Activated CD4-positive, alpha-beta T cell treated with anti-CD3 and anti-CD28 coated beads, Interleukin-2, amount 50 U/mL, for 16 hours (primary cell): ENCODE data around the gene EIF2B1.
"Not testable (repeated sequence)": the region's sequence is repeated elsewhere in the genome, so short reads cannot be mapped to it uniquely, and the experiment has no call there.

ENCODE experiments used
- DNase-seq: peaks from one replicate; pipeline ENCODE4 v3.0.0-alpha.2; 2020

EIF2B1 gene

GRCh38 chr12:123617144-123617543 lies 16.3 kb downstream of the EIF2B1 start:
- DNase-seq, result no peak

DNA sequence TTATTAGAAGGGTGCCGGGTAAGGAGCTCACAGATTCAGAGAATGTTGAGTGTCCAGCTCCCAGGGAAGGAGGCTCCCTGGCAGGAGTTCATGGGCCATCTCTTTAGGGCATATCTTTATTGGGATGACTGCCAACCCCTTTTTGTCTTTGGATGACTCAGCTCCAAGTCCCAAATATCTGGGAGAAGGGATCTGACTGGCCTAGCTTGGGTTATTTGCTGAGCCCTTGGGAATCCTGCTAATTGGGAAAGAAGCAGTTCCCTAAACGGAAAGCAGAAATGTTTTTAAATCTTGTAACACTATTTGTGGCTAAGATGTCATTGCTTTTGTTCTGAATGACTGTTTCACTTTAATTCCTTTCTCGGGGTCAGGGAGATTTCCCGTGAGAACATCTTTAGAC lies 19.0 kb downstream of the EIF2B1 start:
- no peak for DNase-seq

DNA sequence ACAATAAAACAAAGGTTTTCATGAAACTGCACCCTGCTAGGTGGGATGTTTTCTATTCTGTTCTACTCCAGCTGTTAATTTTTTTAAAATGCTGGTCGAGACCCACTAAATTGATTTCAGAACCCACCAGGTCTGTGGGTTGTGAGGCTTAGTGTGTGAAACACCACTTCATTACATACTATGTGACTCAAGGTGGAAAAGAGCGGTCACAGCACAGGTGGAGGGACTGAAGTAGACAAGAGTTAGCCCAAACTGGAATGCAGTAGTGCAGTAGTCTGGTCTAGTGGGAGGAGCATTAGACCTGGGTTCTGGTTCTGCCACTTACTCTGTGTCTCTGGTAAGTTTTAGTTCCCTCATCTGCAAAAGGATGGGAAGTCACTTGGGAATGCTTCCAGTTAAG lies 19.4 kb downstream of the EIF2B1 start:
- no peak for DNase-seq

GRCh38 chr12:123608182-123608581 lies 25.3 kb downstream of the EIF2B1 start:
- DNase-seq, result no peak

GRCh38 chr12:123607756-123608155 lies 25.7 kb downstream of the EIF2B1 start:
- DNase-seq, result no peak

DNA sequence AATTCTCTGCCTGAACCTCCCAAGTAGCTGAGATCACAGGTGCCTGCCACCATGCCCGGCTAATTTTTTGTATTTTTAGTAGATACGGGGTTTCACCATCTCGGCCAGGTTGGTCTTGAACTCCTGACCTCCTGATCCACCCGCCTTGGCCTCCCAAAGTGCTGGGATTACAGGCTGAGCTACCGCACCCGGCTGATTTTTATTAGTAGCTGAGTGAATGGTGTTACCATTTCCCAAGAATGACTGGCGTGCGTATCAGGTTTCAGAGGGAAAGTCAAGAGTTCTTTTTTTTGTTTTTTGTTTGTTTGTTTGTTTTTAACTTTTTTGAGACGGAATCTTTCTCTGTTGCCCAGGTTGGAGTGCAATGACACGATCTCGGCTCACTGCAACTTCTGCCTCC lies 30.0 kb downstream of the EIF2B1 start:
- not testable (repeated sequence) for DNase-seq

- DNase-seq, result peak; percentile 13
Measured at GRCh38 chr12:123602651-123603195, 30.8 kb downstream of the EIF2B1 start.

GRCh38 chr12:123601602-123602489 lies 31.6 kb downstream of the EIF2B1 start, which contains the start of gene DDX55:
TSS of gene DDX55 (plus strand) at chr12:123602099. CDS start at chr12:123602149, 50 bp downstream.
- DNase-seq, result peak; percentile 85

GRCh38 chr12:123599721-123600120 lies 33.8 kb downstream of the EIF2B1 start:
- no peak for DNase-seq

DNA sequence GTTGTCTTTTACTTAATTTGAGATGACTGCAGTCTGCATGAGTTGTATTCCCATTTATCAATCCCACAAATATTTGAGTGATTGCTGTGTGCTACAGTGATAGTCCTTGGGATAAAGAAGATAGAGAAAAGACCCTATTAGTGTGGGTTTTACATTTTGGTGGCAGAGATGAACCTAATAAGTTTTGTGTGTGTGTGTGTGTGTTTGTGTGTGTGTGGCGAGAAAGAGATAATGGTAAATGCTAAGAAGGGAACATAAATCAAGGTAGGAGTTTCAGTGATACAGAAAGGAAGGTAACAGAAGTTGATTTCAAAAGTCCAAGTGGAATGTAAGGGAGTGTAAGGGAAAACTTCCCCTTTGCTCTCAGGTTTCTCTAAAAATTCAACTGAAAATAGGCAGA lies 34.2 kb downstream of the EIF2B1 start:
- no peak for DNase-seq

DNA sequence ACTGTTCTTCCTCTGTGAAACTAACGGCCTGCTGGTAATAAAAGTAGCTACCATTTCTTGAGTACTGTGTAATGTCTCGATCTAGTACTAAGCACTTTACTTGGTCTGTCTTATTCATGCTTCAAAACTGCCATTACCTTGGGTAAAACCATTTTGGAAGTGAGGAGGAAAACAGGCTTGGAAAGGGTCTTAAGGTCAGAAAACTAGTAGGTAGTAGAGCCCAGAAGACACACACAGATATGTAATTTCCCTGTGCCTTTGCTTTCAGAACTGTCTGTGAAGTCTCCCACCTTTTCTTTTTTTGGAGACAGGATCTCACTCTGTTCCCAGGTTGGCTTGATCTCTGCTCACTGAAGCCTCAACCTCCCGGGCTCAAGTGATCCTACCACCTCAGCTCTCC lies 35.0 kb downstream of the EIF2B1 start:
- no peak for DNase-seq

DNA sequence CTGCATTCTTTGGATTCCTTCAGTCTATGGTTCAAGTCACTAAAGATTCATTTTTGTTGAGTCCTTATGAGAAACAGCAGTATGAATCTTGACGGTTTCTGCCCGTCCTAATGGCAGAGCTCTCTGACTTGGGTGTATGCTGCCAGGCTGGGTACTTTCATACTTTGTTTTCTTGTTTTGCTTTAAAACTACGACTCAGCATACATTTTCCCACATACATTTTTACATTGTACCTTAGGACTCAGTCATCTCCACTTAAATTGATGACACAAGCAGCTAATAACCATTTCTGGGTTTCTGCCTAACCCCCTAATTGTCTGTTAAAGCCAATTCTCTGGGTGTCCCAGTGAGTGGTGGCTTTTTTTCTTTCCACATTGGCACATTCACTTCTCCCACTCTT lies 36.4 kb downstream of the EIF2B1 start:
- DNase-seq, result no peak

- no peak for DNase-seq
Measured at GRCh38 chr12:123595729-123596128, 37.8 kb downstream of the EIF2B1 start.

DNA sequence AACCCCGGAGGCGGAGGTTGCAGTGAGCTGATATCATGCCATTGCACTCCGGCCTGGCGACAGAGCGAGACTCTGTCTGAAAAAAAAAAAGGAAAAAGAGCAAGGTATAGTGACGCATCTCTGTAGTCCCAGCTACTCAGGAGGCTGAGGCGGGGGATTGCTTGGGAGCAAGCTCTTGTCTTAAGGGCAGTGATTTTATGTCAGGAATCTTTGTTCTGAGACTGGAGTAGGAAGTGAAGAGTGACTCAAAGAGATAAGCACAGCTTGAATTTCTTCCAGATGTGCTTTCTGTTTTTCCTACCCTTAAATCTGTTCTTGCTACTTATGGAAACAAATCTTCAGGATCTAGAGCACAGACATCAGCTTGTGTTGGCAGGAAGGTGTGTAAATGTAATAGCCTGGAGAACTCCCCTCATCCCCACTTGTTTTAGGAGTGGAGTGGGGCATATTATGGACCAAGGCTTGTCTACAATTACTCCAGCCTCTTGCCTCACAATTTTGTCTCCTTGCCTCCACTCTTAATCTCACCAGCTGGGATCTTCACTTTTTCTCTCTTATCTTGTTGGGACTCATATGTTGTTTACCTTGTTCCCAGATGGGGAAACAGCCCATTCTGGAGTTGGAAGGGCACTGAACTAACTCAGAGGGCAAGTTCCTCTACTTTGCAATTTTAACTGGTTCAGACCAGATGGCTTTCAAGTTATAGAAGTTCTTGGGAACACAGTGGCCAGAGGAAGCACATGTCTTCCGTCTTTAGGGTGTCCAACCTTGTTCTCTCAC lies 41.6 kb downstream of the EIF2B1 start:
- no peak for DNase-seq

GRCh38 chr12:123580772-123581171 lies 52.7 kb downstream of the EIF2B1 start:
- DNase-seq, result no peak

- not testable (repeated sequence) for DNase-seq
Measured at GRCh38 chr12:123578829-123579228, 54.7 kb downstream of the EIF2B1 start.

GRCh38 chr12:123578243-123578642 lies 55.2 kb downstream of the EIF2B1 start:
- DNase-seq, result no peak

DNA sequence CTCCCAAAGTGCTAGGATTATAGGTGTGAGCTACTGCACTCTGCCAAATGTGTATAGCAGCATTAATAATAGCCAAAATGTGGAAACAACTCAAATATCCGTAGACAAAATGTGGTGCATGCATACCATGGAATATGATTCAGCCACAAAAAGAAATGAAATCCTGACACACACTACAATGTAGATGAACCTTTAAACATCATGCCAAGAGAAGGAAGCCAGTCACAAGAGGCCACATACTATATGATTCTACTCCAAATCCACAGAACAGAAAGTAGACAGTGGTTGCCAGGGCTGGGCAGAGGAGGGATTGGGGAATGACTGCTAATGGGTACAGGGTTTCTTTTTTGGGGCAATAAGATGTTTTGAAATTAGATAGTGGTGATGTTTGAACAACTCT lies 56.9 kb downstream of the EIF2B1 start:
- no peak for DNase-seq

DNA sequence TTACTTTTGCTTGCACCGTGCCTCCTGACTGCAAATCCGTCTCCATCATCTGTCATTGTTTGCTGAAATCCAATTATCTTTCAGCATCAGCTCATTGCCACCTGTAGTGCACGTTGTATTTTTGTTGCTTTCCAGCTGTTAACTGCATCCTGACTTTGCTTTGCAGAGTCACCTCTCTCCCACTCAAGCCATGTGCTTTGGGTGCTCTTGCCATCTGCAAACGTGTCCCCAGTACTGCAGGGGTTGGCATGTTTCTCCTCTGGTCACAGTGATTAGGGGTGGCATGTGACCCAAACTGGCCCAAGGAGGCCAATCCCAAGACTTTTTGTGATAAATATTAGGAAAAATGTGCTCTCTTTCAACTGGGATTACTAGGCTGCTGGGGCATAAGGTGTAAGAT lies 59.6 kb downstream of the EIF2B1 start:
- no peak for DNase-seq

GRCh38 chr12:123572391-123572790 lies 61.1 kb downstream of the EIF2B1 start:
- DNase-seq, result no peak

GRCh38 chr12:123571343-123571813 lies 62.1 kb downstream of the EIF2B1 start:
- DNase-seq, result no peak
